ENCODE data around the gene RAB8B.

The RAB8B gene

DNA sequence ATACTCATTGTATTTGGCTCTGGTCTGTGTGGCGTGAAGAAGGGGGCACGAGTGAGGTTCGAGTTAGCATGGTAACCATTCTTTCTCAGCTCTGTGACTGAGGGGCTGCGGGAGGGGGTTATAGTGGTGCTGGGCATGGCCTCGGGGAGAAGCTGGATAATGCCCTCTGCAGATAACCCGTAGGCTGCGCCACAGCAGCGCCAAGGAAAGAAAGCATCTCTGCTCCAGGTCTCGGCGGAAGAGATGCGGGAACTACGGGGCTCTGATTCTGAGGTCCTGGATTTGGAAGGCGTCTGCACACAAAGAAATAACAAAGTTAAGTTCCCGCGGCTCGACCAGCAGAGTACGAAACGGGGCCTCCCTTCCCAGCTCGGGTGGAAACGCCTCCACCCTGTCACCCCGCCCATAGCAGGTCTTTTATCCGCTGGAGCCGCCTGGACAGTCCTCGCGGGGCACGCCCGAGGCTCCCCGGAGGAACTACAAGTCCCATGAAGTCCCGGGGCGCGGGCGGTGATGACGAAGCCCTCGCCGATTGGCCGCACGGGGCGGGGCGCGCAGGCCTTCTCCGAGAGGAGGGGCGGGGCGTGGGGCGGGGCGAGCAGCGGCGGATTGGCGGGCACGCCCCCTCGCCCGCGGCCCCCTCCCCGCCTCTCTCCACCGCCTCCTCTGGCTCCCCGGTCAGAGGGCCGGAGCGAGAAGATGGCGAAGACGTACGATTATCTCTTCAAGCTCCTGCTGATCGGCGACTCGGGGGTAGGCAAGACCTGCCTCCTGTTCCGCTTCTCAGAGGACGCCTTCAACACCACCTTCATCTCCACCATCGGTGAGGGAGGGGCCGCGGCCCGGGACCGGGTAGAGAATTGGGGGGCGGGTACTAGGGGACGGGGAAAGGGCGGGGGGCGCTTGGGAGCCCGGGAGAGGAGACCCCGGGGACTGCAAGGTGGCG, at the start of gene RAB8B:
TSS of gene RAB8B (plus strand) at position 681 of the 946 bp plus-strand sequence. CDS start at position 700, 19 bp downstream.
- peak; percentile 85 to 95 for DNase-seq

DNA sequence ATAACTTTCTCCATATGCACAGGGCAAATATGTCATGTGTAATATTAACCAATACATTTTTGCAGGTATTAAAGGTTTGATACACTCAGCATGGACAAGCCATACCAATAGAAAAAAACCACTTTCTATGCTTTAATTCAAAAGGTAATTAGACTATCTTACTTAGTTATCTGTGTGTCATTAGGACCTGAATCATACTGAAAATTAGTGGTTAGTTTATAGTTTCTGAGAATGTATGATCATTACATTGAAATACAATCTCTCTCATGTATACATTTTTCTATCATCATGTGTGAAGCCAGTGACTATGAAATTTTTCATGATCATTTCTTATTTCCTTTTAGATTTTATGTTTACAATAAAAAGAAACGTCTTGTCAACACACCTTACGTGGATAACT, 48.5 kb upstream of the RAB8B start:
- no peak for DNase-seq

DNA sequence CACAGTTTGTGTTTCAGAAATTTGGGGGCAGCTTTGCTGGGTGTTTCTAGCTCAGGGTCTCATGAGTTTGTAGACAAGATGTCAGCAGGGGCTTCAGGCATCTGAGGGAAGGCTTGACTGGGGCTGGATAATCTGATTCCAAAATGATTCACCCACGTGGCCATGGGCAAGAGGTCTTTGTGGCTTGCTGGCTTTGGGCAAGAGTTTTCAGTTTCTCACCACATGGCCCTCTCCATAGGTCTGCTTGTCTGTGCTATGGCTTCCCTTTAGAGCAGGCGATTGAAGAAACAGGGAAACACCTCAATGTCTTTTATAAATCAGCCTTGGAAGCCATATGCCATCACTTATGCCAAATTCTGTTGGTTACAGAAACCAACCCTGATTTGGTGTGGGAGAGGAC, 44.0 kb upstream of the RAB8B start:
- no peak for DNase-seq

DNA sequence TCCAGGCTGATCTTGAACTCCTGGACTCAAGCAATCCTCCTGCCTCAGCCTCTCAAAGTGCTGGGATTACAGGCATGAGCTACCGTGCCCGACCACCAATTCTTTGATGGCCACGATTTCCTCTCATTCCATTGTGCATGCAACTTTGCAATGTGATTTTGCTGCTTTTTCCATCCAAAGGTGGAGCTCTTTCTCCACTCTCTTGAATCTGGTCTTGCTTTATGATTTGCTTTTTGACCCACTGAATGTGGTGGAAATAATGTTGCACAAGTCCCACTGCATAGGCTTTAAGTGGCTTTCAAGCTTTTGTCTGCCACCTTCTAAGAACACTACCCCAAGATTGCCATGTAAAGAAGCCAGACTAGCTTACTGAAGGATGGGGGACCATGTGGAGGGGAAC, 42.7 kb upstream of the RAB8B start:
- no peak for DNase-seq

- DNase-seq, result no peak
These were observed 37.7 kb upstream of the RAB8B start for GRCh38 chr15:63151665-63152064.

DNA sequence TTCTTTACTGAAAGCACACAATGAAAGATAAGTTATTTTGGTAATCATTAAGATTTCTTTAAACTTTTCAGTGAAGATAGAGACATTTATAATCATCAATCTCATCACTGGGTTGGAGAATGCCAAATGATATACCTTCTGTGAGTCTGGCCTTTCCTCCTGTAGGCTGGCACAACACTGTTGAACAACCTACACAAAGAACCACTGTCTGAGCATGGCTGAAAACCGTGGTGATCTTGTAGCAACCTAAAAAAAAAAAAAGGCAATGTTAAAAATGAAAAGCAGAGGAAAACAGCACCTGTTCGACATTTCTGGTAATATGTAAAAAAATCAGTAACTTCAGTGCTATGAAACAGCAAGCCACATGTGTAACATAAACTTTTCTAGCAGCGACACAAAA, 33.9 kb upstream of the RAB8B start:
- DNase-seq, result no peak

DNA sequence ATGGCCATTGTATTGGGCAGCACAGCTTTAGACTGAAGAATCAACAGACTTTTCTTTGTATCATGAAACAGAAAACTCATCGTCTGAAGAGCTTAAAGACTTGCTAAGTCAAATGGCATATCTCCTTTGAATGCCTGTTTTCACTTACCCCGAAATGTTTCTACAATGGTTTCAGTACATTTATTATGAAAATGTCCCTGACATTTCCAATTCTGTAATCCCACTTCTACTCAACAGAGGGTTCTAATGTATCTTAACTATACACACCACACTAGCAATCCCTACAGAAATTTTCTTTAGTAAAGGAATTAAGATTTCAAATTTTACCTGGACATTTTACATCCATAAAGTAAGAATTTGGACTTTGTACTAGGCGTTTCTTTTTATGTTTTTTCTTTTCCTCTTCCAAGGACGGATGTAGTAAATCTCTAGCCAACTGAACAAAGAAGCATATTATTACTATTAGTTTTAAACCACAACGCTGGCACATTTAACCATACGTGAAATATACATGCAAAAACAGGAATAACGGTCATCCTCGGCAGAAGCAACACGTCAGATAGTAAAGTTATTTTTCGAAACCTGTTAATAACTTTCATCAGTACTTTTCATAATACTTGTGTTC, 33.2 kb upstream of the RAB8B start:
- DNase-seq, result no peak

- DNase-seq, result no peak
These were observed 32.7 kb upstream of the RAB8B start for GRCh38 chr15:63156755-63157117.

GRCh38 chr15:63157118-63157843, 32.1 kb upstream of the RAB8B start, which contains the start of gene RPS27L:
Gene RPS27L (minus strand): TSS chr15:63157477. CDS start chr15:63157405, 72 bp downstream.
- DNase-seq, result peak; percentile 43 to 84

DNA sequence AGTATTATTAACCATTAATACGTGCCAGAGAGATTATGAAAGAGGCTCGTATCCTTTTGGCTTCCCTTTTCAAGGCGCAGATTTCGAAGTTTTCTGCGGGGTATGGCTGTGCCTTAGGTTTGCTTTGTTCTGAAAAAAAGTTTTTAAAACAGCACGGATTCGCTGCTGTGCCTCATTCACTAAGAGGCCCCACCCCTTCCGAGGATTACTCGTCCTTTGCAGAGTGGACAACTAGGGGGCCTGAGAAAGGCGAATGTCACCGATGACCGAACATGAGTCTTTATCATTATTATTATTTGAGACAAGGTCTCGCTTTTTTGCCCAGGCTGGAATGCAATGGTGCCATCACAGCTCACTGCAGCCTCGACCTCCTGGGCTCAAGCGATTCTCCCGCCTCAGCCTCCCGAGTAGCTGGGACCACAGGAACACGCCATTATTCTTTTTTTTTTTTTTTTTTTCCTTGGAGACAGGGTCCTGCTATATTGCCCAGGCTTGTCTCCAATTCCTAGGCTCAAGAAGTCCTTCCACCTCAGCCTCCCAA, 31.4 kb upstream of the RAB8B start:
- DNase-seq, result peak in 1 of 2 experiments; percentile 23

DNA sequence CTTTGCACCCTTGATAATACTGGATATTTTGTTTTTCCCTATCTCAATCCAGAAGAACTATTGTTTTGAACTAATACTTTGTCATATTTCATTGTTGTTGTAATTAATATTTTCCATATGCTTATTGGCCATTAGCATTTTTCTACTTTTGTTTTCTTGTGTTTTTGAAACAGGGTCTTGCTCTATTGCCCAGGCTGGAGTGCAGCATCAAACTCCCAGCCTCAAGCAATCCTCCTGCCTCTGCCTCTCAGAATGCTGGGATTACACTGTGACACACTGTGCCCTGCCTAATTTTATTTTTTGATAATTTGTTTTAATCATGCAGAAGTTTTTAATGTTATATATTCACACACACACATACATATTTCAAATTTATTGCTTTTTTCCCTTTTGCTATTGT, 28.8 kb upstream of the RAB8B start:
- no peak for DNase-seq

- DNase-seq, result no peak
These were observed 26.2 kb upstream of the RAB8B start for GRCh38 chr15:63163217-63163616.

- DNase-seq, result no peak
These were observed 24.1 kb upstream of the RAB8B start for GRCh38 chr15:63165166-63165859.

GRCh38 chr15:63166219-63166618, 23.2 kb upstream of the RAB8B start:
- no peak for DNase-seq

DNA sequence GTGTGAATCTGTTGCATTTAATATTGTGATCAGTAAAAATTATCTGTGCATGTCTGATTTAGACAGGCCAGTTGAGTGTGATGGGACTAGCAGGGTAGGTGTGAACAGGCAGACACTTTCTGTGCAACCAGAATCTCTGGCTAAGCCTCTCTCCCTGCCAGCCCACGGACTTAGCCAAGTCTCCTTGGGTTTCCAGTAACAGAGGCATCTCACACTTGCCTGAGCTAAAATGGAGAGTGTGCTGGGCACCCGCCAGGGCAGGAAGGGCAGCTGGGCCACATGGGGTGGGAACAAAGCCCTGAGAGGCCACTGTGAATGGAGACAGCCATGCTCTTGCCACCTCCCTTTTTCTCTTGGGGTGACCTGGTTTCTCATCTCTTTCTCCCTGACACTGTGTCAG, 19.6 kb upstream of the RAB8B start:
- no peak for DNase-seq

GRCh38 chr15:63172376-63172775, 17.0 kb upstream of the RAB8B start:
- DNase-seq, result no peak

- peak in 1 of 2 experiments; percentile 14 for DNase-seq
These were observed 16.5 kb upstream of the RAB8B start for GRCh38 chr15:63172851-63173451.

DNA sequence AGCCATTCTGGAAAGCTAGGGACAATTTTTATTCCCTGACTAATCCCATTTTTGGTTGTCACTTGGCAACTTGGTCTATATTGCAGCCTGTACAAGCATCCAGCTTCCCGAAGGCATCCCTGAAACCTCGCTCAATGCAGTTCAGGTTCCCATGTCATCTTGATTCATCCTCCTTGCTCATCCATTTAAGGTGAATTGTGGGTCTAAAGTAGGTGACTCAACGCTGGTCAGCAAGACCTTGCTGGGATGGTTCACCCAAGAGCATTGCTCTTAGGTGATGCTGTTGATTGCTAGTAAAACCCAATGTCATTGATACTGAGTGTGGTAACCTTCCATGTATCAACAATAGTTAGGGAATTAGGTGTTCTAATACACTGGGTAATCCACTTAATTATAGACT, 13.1 kb upstream of the RAB8B start:
- DNase-seq, result no peak

DNA sequence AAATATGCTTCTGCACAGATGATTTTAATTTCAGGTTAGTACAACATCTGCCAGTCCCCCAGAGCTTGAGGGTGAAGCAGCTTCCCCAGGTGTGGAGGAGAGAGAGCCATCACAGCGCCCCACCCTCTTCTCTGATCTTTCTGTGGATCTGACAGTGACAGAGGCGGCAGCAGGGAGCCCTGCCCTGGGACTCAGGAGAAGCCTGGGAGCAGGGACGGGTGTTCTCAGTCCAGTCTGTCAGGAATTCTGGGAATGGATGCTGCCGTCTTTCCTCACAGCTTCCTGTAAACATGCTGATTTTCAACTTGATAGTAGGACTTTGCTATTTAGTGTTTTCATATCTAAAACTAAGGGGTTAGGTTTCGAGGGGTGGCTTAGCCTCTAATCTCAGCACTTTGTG, 11.4 kb upstream of the RAB8B start:
- DNase-seq, result no peak

DNA sequence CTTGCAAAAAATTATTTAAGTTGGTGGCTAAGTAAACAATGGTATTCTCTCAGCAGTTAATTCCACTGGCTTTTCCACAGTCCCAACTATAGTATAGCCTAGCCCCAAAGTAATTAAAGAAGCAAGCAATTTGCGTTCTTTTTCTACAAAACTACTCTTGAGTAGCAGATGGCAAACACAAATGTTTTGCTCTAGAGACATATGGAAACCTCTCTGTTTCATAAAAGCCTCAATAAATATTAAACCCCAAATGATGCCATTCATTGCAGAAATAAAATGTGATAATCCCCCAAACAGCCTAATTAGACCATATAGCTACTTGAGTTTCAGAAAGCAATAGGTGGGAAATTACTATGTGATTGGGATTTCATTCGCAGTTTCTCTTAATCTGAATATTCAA, 8.7 kb upstream of the RAB8B start:
- DNase-seq, result no peak

- DNase-seq, result no peak
These were observed 7.8 kb upstream of the RAB8B start for GRCh38 chr15:63181648-63182047.

DNA sequence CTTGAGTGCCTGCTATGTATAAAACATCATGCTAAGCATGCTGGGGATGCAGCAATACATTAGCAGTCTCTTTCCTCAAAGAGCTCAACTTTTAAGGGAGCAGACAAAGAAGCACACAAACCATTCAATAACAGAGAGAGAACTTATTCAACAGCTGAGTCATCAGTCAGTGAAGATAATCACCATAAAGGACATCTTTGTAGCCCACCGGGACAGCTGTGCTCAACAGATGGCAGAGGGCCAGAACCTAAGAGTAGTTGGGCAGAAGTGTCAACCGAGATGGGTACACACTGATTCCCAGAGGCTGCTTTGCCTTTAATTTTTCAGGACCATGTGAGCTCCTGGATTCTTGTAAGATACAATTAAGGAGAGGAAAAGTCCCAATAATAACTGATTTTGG, 4.2 kb upstream of the RAB8B start:
- DNase-seq, result no peak
